ENCODE measurements around the gene JAKMIP3.

- TF ChIP-seq ARNT (IDR thresholded peaks at IDR 0.05) (no peak), SP1 (IDR thresholded peaks at IDR 0.05) (no peak), FOXA1 (IDR thresholded peaks at IDR 0.05) (no peak), SUZ12 (IDR thresholded peaks at IDR 0.05) (no peak), HDGF (IDR thresholded peaks at IDR 0.05; ENCODE audit: borderline replicate concordance) (no peak), BHLHE40 (IDR thresholded peaks at IDR 0.05; ENCODE audit: borderline replicate concordance) (no peak), FOXM1 (IDR thresholded peaks at IDR 0.05; ENCODE audit: borderline replicate concordance) (no peak), CTBP1 (IDR thresholded peaks at IDR 0.05; ENCODE audit: borderline replicate concordance) (no peak), TARDBP (IDR thresholded peaks at IDR 0.05) (no peak)
Measured at GRCh38 chr10:132062641-132063390, 2.9 kb upstream of the JAKMIP3 start.

All from HEK293T (cell line).